ENCODE data around the gene DTWD2. TPM values are rescaled to one million over a fixed set of nuclear protein-coding genes. Genes with fewer than 3 reads are reported as not detected.
"Not testable (repeated sequence)": the region's sequence is repeated elsewhere in the genome, so short reads cannot be mapped to it uniquely, and the experiment has no call there.

Gene DTWD2
- polyA plus RNA-seq, 1 of the 3 experiments (the other 2 are of a cell fraction), result 2.5 TPM

GRCh38 chr5:118999696-119000095 is 11.3 kb upstream of the DTWD2 start:
- Histone ChIP-seq H3K36me3 (replicated peaks in 1 of 2; ENCODE audit: control insufficient read depth in 1 of 2, insufficient read depth in 2 of 2, low read length in 1 of 2) (no peaks in the 10 kb centered on the region), H3K9me2 (no peaks in the 10 kb centered on the region), H4K20me1 (ENCODE audit: insufficient read depth) (no peaks in the 10 kb centered on the region), H3K4me1 (ENCODE audit: control insufficient read depth in 1 of 2, insufficient read depth in 2 of 2, low read depth in 1 of 2, low read length in 1 of 2) (no peaks in the 10 kb centered on the region), H3K27me3 (ENCODE audit: insufficient read depth) (no peaks in the 10 kb centered on the region), H3K4me3 (ENCODE audit: low read depth in 2 of 2, low read length in 1 of 2) (no peak overlapping the region), H3K4me2 (no peak overlapping the region), H3F3A (replicated peaks; ENCODE audit: insufficient read depth) (no peaks in the 10 kb centered on the region), H3K79me2 (ENCODE audit: insufficient read depth) (no peaks in the 10 kb centered on the region), H3K9me3 (no peaks in the 10 kb centered on the region), H2AFZ (ENCODE audit: low read depth) (no peak overlapping the region), H3K27ac (ENCODE audit: low read depth in 2 of 2, low read length in 1 of 2) (no peak overlapping the region), H3K9ac (no peak overlapping the region)
- 77% methylated on average over 1 of the region's 1 CpG for WGBS (ENCODE audit: low lambda C conversion rate)
- CTCF ChIA-PET, result interaction anchor here (2.4 kb wide), 1 partner anchor 11 kb away, joined by 14 read pairs; the partner anchor contains the start of gene DTWD2
- POLR2A ChIA-PET, result no interaction called here
- DNase-seq, result no peak
- no peak for TF ChIP-seq USF2 (IDR thresholded peaks at IDR 0.05; ENCODE audit: borderline replicate concordance, low read depth, low read length)
- no peak for TF ChIP-seq MAX (IDR thresholded peaks at IDR 0.05; ENCODE audit: low read depth)
- TF ChIP-seq YY1 (IDR thresholded peaks at IDR 0.05; ENCODE audit: low read depth), result no peak
- no peak for TF ChIP-seq POLR2AphosphoS5 (IDR thresholded peaks at IDR 0.05; ENCODE audit: low read depth, low read length)
- no peak for TF ChIP-seq TCF12 (IDR thresholded peaks at IDR 0.05)
- no peak for TF ChIP-seq RCOR1 (IDR thresholded peaks at IDR 0.05; ENCODE audit: low read length)
- no peak for TF ChIP-seq EP300 (IDR thresholded peaks at IDR 0.05; ENCODE audit: borderline replicate concordance in 1 of 2, low read depth in 1 of 2, low read length in 1 of 2)
- TF ChIP-seq ELF1 (IDR thresholded peaks at IDR 0.05), result no peak
- no peak for TF ChIP-seq CHD2 (IDR thresholded peaks at IDR 0.05; ENCODE audit: low read length, partially characterized antibody)
- no peak for TF ChIP-seq SMC3 (IDR thresholded peaks at IDR 0.05; ENCODE audit: low read depth, low read length)
- TF ChIP-seq MXI1 (IDR thresholded peaks at IDR 0.05; ENCODE audit: low read depth, low read length), result no peak

- H3K27ac ChIP-seq (ENCODE audit: low read depth in 2 of 2, low read length in 1 of 2); H3K79me2 ChIP-seq (ENCODE audit: insufficient read depth); H3F3A ChIP-seq (replicated peaks; ENCODE audit: insufficient read depth); H3K4me2 ChIP-seq; H3K9me2 ChIP-seq; H4K20me1 ChIP-seq (ENCODE audit: insufficient read depth); H3K4me3 ChIP-seq (ENCODE audit: low read depth in 2 of 2, low read length in 1 of 2); H3K4me1 ChIP-seq (ENCODE audit: control insufficient read depth in 1 of 2, insufficient read depth in 2 of 2, low read depth in 1 of 2, low read length in 1 of 2); H2AFZ ChIP-seq (ENCODE audit: low read depth); H3K9me3 ChIP-seq; DNase-seq; H3K27me3 ChIP-seq (ENCODE audit: insufficient read depth); POLR2A ChIA-PET; H3K36me3 ChIP-seq (replicated peaks in 1 of 2; ENCODE audit: control insufficient read depth in 1 of 2, insufficient read depth in 2 of 2, low read length in 1 of 2); H3K9ac ChIP-seq: not testable (repeated sequence)
- WGBS (ENCODE audit: low lambda C conversion rate), result 83% methylated on average over 13 of the region's 24 CpGs
- CTCF ChIA-PET, result interaction anchor here (2.4 kb wide), 1 partner anchor 10 kb away, joined by 14 read pairs; the partner anchor contains the start of gene DTWD2
Observed at GRCh38 chr5:118998861-118999260, 10.5 kb upstream of the DTWD2 start.

- no peak overlapping the region for H3K4me3 ChIP-seq (ENCODE audit: low read depth in 2 of 2, low read length in 1 of 2)
- no peaks in the 10 kb centered on the region for H3K36me3 ChIP-seq (replicated peaks in 1 of 2; ENCODE audit: control insufficient read depth in 1 of 2, insufficient read depth in 2 of 2, low read length in 1 of 2)
- H3K9ac ChIP-seq, result no peak overlapping the region
- ChIA-PET POLR2A (no interaction called here), CTCF (interaction anchor here (1.2 to 1.4 kb wide), 2 partner anchors 8 to 416 kb away, joined by 3 to 5 read pairs; partner anchors contain the start of gene DTWD2)
- no peaks in the 10 kb centered on the region for H3K9me2 ChIP-seq
- no peak overlapping the region for H2AFZ ChIP-seq (ENCODE audit: low read depth)
- H3K4me2 ChIP-seq, result no peak overlapping the region
- no peak overlapping the region for H3K27ac ChIP-seq (ENCODE audit: low read depth in 2 of 2, low read length in 1 of 2)
- no peaks in the 10 kb centered on the region for H3K9me3 ChIP-seq
- no peaks in the 10 kb centered on the region for H3K4me1 ChIP-seq (ENCODE audit: control insufficient read depth in 1 of 2, insufficient read depth in 2 of 2, low read depth in 1 of 2, low read length in 1 of 2)
- H3K27me3 ChIP-seq (ENCODE audit: insufficient read depth), result no peaks in the 10 kb centered on the region
- no peaks in the 10 kb centered on the region for H3K79me2 ChIP-seq (ENCODE audit: insufficient read depth)
- H4K20me1 ChIP-seq (ENCODE audit: insufficient read depth), result no peaks in the 10 kb centered on the region
- 19% methylated on average over 1 of the region's 1 CpG for WGBS (ENCODE audit: low lambda C conversion rate)
- no peak for DNase-seq
- H3F3A ChIP-seq (replicated peaks; ENCODE audit: insufficient read depth), result no peaks in the 10 kb centered on the region
- TF ChIP-seq NRF1 (IDR thresholded peaks at IDR 0.05; ENCODE audit: low read depth, low read length) (no peak), ELF1 (IDR thresholded peaks at IDR 0.05) (no peak), RFX5 (IDR thresholded peaks at IDR 0.05; ENCODE audit: low read length) (no peak), CHD2 (IDR thresholded peaks at IDR 0.05; ENCODE audit: low read length, partially characterized antibody) (no peak), POLR2AphosphoS5 (IDR thresholded peaks at IDR 0.05; ENCODE audit: low read depth, low read length) (no peak), ZBTB33 (IDR thresholded peaks at IDR 0.05; ENCODE audit: borderline replicate concordance, low read depth) (no peak), IRF3 (IDR thresholded peaks at IDR 0.05; ENCODE audit: low read depth, low read length) (no peak)
Observed at GRCh38 chr5:118996098-118996497, 7.8 kb upstream of the DTWD2 start.

Data from SK-N-SH (cell line).